Muscle layer of colon (tissue), 2 donors: ENCODE results near the gene SHROOM3.

ENCODE experiments used
- H3K27ac ChIP-seq: one replicate; pipeline ENCODE4 v1.7.0; 2013; ENCODE audit warnings: low read depth, mild to moderate bottlenecking, low read length, moderate library complexity
- H3K27me3 ChIP-seq, 2 donors: one replicate each; pipeline ENCODE4 v1.7.0; 2013; ENCODE audit warnings: low read length in 2 of 2, mild to moderate bottlenecking in 2 of 2; ENCODE audit not compliant: insufficient read depth in 2 of 2, control insufficient read depth in 1 of 2
- H3K36me3 ChIP-seq: one replicate; pipeline ENCODE4 v1.7.0; 2013; ENCODE audit warnings: mild to moderate bottlenecking, low read length; ENCODE audit not compliant: insufficient read depth
- H3K4me1 ChIP-seq: one replicate; pipeline ENCODE4 v1.7.0; 2013; ENCODE audit warnings: mild to moderate bottlenecking, low read length; ENCODE audit not compliant: insufficient read depth
- H3K4me3 ChIP-seq, 2 donors: one replicate each; pipeline ENCODE4 v1.7.0; 2013; ENCODE audit warnings: low read length in 2 of 2, low read depth in 1 of 2, mild to moderate bottlenecking in 1 of 2, moderate library complexity in 1 of 2
- H3K9ac ChIP-seq: one replicate; pipeline ENCODE4 v1.7.0; 2013; ENCODE audit warnings: low read length
- H3K9me3 ChIP-seq: one replicate; pipeline ENCODE4 v1.7.0; 2013; ENCODE audit warnings: mild to moderate bottlenecking, low read length
- donor health status: abdominal sarcoma.
- donor health status: Adenocarcinoma of cecum.

SHROOM3 gene

GRCh38 chr4:76804096-76804495 is 369.1 kb downstream of the SHROOM3 start:
- peaks cover 8% of the 10 kb centered on the region for H3K9me3 ChIP-seq
- no peaks in the 10 kb centered on the region for H3K36me3 ChIP-seq
- H3K9ac ChIP-seq: no peak overlapping the region
- no peaks in the 10 kb centered on the region for H3K27me3 ChIP-seq
- no peak overlapping the region for H3K27ac ChIP-seq
- H3K4me3 ChIP-seq: no peak overlapping the region
- no peaks in the 10 kb centered on the region for H3K4me1 ChIP-seq

GRCh38 chr4:76806346-76806745 is 371.3 kb downstream of the SHROOM3 start:
- H3K9ac ChIP-seq: no peak overlapping the region
- no peak overlapping the region for H3K27ac ChIP-seq
- H3K4me3 ChIP-seq: no peak overlapping the region
- no peaks in the 10 kb centered on the region for H3K36me3 ChIP-seq
- no peaks in the 10 kb centered on the region for H3K27me3 ChIP-seq
- H3K4me1 ChIP-seq: no peaks in the 10 kb centered on the region
- peaks cover 8% of the 10 kb centered on the region for H3K9me3 ChIP-seq

- Histone ChIP-seq H3K9ac (no peak overlapping the region), H3K27ac (no peak overlapping the region), H3K4me1 (no peaks in the 10 kb centered on the region), H3K36me3 (no peaks in the 10 kb centered on the region), H3K27me3 (no peaks in the 10 kb centered on the region), H3K4me3 (no peak overlapping the region), H3K9me3 (peaks cover 8% of the 10 kb centered on the region)
Observed at GRCh38 chr4:76806757-76807156, 371.7 kb downstream of the SHROOM3 start.

- H3K27me3 ChIP-seq: no peaks in the 10 kb centered on the region
- no peak overlapping the region for H3K9ac ChIP-seq
- H3K9me3 ChIP-seq: peaks cover 8% of the 10 kb centered on the region
- no peaks in the 10 kb centered on the region for H3K36me3 ChIP-seq
- H3K4me1 ChIP-seq: no peaks in the 10 kb centered on the region
- H3K4me3 ChIP-seq: no peak overlapping the region
- no peak overlapping the region for H3K27ac ChIP-seq
Observed at GRCh38 chr4:76809594-76810305, 374.7 kb downstream of the SHROOM3 start.

- H3K9me3 ChIP-seq: peaks cover 8% of the 10 kb centered on the region
- H3K4me1 ChIP-seq: no peaks in the 10 kb centered on the region
- H3K27ac ChIP-seq: no peak overlapping the region
- H3K4me3 ChIP-seq: no peak overlapping the region
- no peaks in the 10 kb centered on the region for H3K27me3 ChIP-seq
- H3K9ac ChIP-seq: no peak overlapping the region
- H3K36me3 ChIP-seq: no peaks in the 10 kb centered on the region
Observed at GRCh38 chr4:76811604-76812412, 376.8 kb downstream of the SHROOM3 start.

GRCh38 chr4:76813070-76813469 is 378.0 kb downstream of the SHROOM3 start:
- Histone ChIP-seq H3K36me3 (no peaks in the 10 kb centered on the region), H3K27ac (no peak overlapping the region), H3K4me3 (no peak overlapping the region), H3K27me3 (no peaks in the 10 kb centered on the region), H3K4me1 (no peaks in the 10 kb centered on the region), H3K9ac (no peak overlapping the region), H3K9me3 (peaks cover 6% of the 10 kb centered on the region)

GRCh38 chr4:76821641-76822040 is 386.6 kb downstream of the SHROOM3 start:
- Histone ChIP-seq H3K9me3 (no peaks in the 10 kb centered on the region), H3K9ac (no peak overlapping the region), H3K36me3 (no peaks in the 10 kb centered on the region), H3K4me3 (no peak overlapping the region), H3K27me3 (no peaks in the 10 kb centered on the region), H3K27ac (no peak overlapping the region), H3K4me1 (no peaks in the 10 kb centered on the region)

GRCh38 chr4:76822303-76822702 is 387.3 kb downstream of the SHROOM3 start:
- H3K4me3 ChIP-seq: no peak overlapping the region
- H3K9ac ChIP-seq: no peak overlapping the region
- H3K27me3 ChIP-seq: no peaks in the 10 kb centered on the region
- H3K27ac ChIP-seq: no peak overlapping the region
- H3K36me3 ChIP-seq: no peaks in the 10 kb centered on the region
- no peaks in the 10 kb centered on the region for H3K9me3 ChIP-seq
- no peaks in the 10 kb centered on the region for H3K4me1 ChIP-seq

GRCh38 chr4:76823495-76823894 is 388.5 kb downstream of the SHROOM3 start:
- no peaks in the 10 kb centered on the region for H3K4me1 ChIP-seq
- no peak overlapping the region for H3K9ac ChIP-seq
- H3K36me3 ChIP-seq: no peaks in the 10 kb centered on the region
- H3K27ac ChIP-seq: no peak overlapping the region
- H3K27me3 ChIP-seq: no peaks in the 10 kb centered on the region
- no peaks in the 10 kb centered on the region for H3K9me3 ChIP-seq
- no peak overlapping the region for H3K4me3 ChIP-seq

GRCh38 chr4:76830612-76830963 is 395.6 kb downstream of the SHROOM3 start:
- no peak overlapping the region for H3K9ac ChIP-seq
- peaks cover 12% of the 10 kb centered on the region for H3K4me1 ChIP-seq
- no peaks in the 10 kb centered on the region for H3K27me3 ChIP-seq
- H3K36me3 ChIP-seq: no peaks in the 10 kb centered on the region
- no peak overlapping the region for H3K27ac ChIP-seq
- H3K9me3 ChIP-seq: no peaks in the 10 kb centered on the region
- H3K4me3 ChIP-seq: peak overlapping the region in 1 of 2 donors; percentile 27

- Histone ChIP-seq H3K4me1 (peaks cover 12% of the 10 kb centered on the region), H3K27me3 (no peaks in the 10 kb centered on the region), H3K9ac (no peak overlapping the region), H3K36me3 (no peaks in the 10 kb centered on the region), H3K9me3 (no peaks in the 10 kb centered on the region), H3K4me3 (peak overlapping the region in 1 of 2 donors; percentile 27), H3K27ac (no peak overlapping the region)
Observed at GRCh38 chr4:76830964-76831703, 396.1 kb downstream of the SHROOM3 start.
